ACC112 (cell line): ENCODE measurements around the gene ATXN1.

Source experiments
- H2AFZ ChIP-seq: fragments of 200-600 bp; sonication (generic); one replicate; pipeline ENCODE4 v1.6.0; 2017; ENCODE audit warnings: antibody characterized with exemption, low read length; ENCODE audit not compliant: unreplicated experiment
- H3K27ac ChIP-seq: fragments of 200-600 bp; sonication (generic); 2 replicates; pipeline ENCODE4 v1.5.1; 2014; ENCODE audit warnings: low read depth, mild to moderate bottlenecking, antibody characterized with exemption, low read length, moderate library complexity
- H3K27me3 ChIP-seq: fragments of 200-600 bp; sonication (generic); 2 replicates; pipeline ENCODE4 v1.6.1; 2014; ENCODE audit warnings: mild to moderate bottlenecking, antibody characterized with exemption, low read length, moderate library complexity, mixed read lengths; ENCODE audit not compliant: insufficient read depth
- H3K36me3 ChIP-seq: fragments of 200-600 bp; sonication (generic); 2 replicates; pipeline ENCODE4 v1.6.1; 2016; ENCODE audit warnings: mild to moderate bottlenecking, antibody characterized with exemption, low read length, moderate library complexity, mixed read lengths; ENCODE audit not compliant: insufficient read depth
- H3K4me1 ChIP-seq: fragments of 200-600 bp; sonication (generic); one replicate; pipeline ENCODE4 v1.6.1; 2016; ENCODE audit warnings: low read length, mixed read lengths; ENCODE audit not compliant: insufficient read depth, unreplicated experiment, control insufficient read depth
- H3K4me3 ChIP-seq: fragments of 200-600 bp; sonication (generic); 2 replicates; pipeline ENCODE4 v1.5.1; 2014; ENCODE audit warnings: mild to moderate bottlenecking, low read depth, low read length
- H3K79me2 ChIP-seq: fragments of 200-600 bp; sonication (generic); one replicate; pipeline ENCODE4 v1.6.0; 2016; ENCODE audit warnings: low read length; ENCODE audit not compliant: control insufficient read depth, unreplicated experiment, insufficient read depth

ATXN1 gene

DNA sequence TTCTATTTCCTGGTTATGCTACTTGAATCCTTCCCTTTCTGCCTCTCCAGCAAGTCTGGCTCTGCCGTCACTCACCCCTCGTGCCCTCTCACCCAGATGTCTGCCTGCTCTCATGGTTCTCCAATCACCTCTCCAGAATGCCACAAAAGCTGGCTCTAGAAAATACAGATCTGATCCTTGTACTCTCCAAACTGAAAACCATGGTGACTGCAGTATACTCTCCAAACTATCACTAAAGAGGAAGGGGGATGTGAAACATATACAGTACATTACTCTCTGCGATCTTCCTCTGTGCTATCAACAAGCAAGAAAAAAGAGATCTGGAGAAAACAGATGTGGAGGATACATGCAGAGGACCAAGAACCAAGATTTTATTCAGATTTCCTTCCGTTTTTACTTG lies 91.1 kb downstream of the ATXN1 start:
- H3K27ac ChIP-seq, result peak overlapping the region; percentile 65
- peaks cover 30% of the 10 kb centered on the region for H3K79me2 ChIP-seq
- H3K4me3 ChIP-seq, result 0 out of 2 replicates have a peak overlapping the region, but pooled peaks have one; percentile 11
- H3K36me3 ChIP-seq, result no peaks in the 10 kb centered on the region
- peaks cover 55% of the 10 kb centered on the region for H3K4me1 ChIP-seq
- H3K27me3 ChIP-seq, result no peaks in the 10 kb centered on the region
- H2AFZ ChIP-seq, result no peak overlapping the region

DNA sequence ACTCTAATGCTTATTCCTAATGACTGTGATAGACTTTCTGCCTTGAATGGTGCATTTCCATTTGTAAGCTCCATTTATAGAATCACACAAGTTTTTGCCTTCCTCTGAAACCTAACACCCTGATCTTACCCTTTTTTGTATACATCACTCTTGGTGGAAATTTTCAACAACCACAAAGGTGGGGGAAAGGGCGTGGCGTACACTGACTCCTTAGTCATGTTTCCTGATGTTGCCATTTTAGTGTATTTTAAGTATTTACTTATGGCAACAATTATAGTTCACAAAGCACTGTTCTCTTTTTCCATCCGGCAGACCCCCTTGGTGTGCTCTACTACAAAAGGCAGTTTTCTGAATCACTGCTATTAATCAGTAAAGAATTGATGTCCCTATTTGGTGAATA lies 92.0 kb downstream of the ATXN1 start:
- Histone ChIP-seq H3K36me3 (no peaks in the 10 kb centered on the region), H3K4me3 (no peak overlapping the region), H3K4me1 (peaks cover 46% of the 10 kb centered on the region), H3K79me2 (peaks cover 30% of the 10 kb centered on the region), H3K27me3 (no peaks in the 10 kb centered on the region), H3K27ac (peak overlapping the region; percentile 65), H2AFZ (no peak overlapping the region)

DNA sequence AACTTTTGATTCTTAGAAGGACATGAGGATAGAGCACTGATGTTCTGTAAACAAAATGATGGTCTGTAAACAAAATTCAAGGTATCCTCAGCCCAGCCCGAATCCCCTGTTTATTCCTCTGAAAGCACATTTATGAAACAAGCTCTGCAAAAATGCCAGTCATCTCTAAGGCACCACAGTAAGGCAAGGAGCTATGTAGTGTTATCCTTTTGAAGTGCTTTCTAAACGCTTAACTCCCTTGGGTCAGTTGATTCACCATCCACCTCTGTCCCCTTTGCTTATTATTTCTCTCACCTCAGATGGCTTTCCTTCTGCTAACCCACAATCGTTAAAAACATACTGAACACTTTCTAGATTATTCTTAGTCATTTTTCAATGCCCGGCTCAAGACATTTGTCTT lies 93.8 kb downstream of the ATXN1 start:
- no peaks in the 10 kb centered on the region for H3K36me3 ChIP-seq
- H3K4me1 ChIP-seq, result peaks cover 46% of the 10 kb centered on the region
- H3K79me2 ChIP-seq, result peaks cover 21% of the 10 kb centered on the region
- H3K27me3 ChIP-seq, result no peaks in the 10 kb centered on the region
- H2AFZ ChIP-seq, result no peak overlapping the region
- no peak overlapping the region for H3K4me3 ChIP-seq
- no peak overlapping the region for H3K27ac ChIP-seq

DNA sequence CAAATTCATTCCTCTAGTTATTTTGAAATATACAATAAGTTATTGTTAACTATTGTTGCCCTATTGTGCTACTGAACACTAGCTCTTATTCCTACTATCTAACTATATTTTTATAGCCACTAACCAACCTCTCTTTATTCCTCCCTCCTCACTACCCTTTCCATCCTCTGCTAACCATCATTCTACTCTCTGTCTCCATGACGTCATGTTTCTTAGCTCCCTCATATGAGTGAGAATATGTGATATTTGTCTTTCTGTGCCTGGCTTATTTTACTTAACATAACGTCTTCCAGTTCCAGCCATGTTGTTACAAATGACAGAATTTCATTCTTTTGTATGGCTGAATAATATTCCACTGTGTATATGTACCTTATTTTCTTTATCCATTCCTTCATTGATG lies 95.3 kb downstream of the ATXN1 start:
- peaks cover 12% of the 10 kb centered on the region for H3K79me2 ChIP-seq

DNA sequence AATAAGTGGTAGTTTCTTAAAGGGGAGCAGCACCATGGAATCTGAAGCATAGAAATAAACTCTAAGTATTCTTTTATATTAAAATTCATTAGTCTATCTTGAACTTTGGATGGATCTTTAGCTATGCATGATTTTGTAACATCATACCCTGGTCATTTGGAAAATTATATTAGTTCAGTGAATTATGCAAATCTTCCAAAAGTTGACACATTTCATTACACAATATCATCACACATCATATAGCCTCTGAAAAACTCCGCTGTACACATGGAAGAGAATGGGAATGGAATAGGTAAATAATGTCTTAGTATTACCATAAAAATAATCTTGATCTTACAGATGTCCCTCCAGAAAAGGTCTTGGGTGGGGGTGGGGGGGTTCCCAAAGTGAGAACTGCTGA lies 96.1 kb downstream of the ATXN1 start:
- Histone ChIP-seq H3K27me3 (no peaks in the 10 kb centered on the region), H3K27ac (no peak overlapping the region), H2AFZ (no peak overlapping the region), H3K4me3 (no peak overlapping the region), H3K79me2 (peaks cover 5% of the 10 kb centered on the region), H3K4me1 (peaks cover 26% of the 10 kb centered on the region), H3K36me3 (no peaks in the 10 kb centered on the region)

More for the DNA sequence above, 95.3 kb downstream of the ATXN1 start:
- H3K27me3 ChIP-seq, result no peaks in the 10 kb centered on the region
- H3K27ac ChIP-seq, result no peak overlapping the region
- no peaks in the 10 kb centered on the region for H3K36me3 ChIP-seq
- peaks cover 31% of the 10 kb centered on the region for H3K4me1 ChIP-seq
- H2AFZ ChIP-seq, result no peak overlapping the region
- no peak overlapping the region for H3K4me3 ChIP-seq

DNA sequence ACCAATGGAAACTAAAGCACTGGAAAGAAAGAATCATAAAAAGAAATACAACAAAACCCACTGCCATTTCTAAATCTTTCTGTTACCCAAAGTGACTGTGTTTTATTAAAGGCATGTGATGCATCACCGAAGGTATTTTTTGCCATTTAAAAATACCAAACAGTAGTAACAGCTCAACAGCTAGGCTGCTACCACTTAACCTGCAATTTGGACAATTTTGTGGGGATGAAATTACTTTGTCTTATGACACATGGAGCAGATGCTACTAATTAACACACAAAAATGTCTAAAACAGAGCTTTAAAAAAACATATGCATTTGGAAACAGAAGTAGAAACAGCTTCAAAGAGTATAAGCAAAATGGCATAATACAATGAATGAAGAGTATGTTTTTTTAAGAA lies 97.4 kb downstream of the ATXN1 start:
- Histone ChIP-seq H3K27ac (no peak overlapping the region), H3K4me3 (no peak overlapping the region), H3K27me3 (no peaks in the 10 kb centered on the region), H2AFZ (no peak overlapping the region), H3K79me2 (no peaks in the 10 kb centered on the region), H3K4me1 (peaks cover 22% of the 10 kb centered on the region), H3K36me3 (no peaks in the 10 kb centered on the region)

DNA sequence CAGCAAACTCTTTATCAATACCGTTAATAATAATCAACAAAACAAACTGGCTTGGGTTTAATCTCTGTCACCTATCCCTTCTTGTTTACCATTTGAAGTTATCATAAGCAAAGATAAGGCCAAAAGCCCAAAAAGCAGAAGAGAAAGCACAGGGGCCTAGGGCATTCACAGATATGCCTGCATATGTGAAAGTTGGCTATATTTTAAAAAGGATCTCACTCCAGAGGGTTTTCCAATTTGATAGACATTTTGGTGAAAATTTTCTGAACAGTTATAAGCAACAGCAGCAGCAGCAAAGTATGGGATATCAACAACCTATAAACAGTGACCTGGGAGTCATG lies 101.1 kb downstream of the ATXN1 start:
- Histone ChIP-seq H2AFZ (no peak overlapping the region), H3K27me3 (no peaks in the 10 kb centered on the region), H3K27ac (no peak overlapping the region), H3K4me3 (no peak overlapping the region), H3K4me1 (peaks cover 11% of the 10 kb centered on the region), H3K79me2 (no peaks in the 10 kb centered on the region), H3K36me3 (peaks cover 3% of the 10 kb centered on the region; the same call in 1 of the 2 replicates)

DNA sequence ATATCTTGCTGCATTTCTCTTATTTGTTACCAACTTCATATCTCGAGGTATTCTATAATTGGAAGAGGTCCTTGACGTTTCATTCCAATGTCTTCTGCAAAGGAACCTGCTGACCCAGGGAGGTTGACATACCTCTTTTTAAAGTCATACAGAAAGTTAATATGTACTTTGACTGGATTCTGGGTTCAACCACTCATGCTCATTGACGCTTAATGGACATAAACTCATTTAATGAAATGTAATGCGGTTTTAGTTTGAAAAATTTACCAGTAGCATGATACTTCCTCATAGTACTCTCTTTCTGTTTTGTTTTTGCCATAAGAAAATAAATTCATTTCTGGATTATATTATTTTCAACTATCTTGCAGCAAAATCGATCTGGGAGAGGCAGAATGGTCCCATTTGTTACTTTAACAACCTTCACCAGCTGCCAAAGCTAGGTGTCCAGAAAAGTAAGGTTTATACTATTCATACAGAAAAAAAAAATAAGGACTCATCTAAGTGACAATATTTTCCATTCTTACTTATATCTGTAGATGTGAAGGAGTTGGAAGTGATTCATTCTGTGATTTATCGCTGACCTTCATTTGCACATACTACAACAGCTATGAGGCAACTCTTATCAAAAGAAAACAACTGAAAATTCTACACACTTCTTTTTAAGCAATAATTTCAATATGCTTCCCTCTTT lies 101.6 kb downstream of the ATXN1 start:
- H3K79me2 ChIP-seq, result no peaks in the 10 kb centered on the region
- no peak overlapping the region for H3K27ac ChIP-seq
- H3K36me3 ChIP-seq, result peaks cover 3% of the 10 kb centered on the region; the same call in 1 of the 2 replicates
- no peak overlapping the region for H3K4me3 ChIP-seq
- no peaks in the 10 kb centered on the region for H3K27me3 ChIP-seq
- peaks cover 11% of the 10 kb centered on the region for H3K4me1 ChIP-seq
- H2AFZ ChIP-seq, result no peak overlapping the region

DNA sequence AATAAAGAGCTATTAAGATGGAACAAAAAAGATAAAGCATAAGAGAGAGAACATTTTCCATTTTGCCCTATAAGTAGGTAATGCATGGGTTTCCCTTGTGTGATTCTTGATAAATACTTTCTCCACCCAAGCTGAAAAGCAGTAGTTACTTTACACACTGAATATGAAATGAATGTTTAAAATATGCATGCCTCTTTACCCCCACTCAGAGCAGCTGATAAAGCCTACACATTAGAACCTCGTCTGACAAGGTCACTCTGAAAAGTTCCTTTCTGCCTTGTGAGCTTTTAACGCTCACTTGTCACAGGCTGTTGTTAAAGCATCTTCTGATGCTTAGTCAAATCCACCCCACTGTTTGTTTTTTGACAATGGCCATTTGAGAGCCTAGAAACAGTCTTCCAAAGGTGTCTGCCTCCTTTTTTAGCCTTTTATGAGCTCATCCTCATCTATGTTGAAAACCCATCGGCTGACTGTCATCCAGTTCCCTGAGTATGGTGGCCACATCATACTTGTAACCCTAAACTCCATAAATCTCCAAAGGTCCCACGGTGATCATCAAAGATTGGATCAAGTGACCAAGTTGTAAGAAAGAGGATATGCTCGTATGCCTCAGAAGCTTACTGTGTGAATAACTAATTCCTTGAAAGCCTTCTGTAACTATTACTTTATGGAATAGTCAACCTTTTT lies 102.8 kb downstream of the ATXN1 start:
- H3K36me3 ChIP-seq, result peaks cover 3% of the 10 kb centered on the region; the same call in 1 of the 2 replicates
- no peak overlapping the region for H2AFZ ChIP-seq
- no peak overlapping the region for H3K4me3 ChIP-seq
- no peaks in the 10 kb centered on the region for H3K27me3 ChIP-seq
- H3K27ac ChIP-seq, result no peak overlapping the region
- no peaks in the 10 kb centered on the region for H3K79me2 ChIP-seq
- peaks cover 11% of the 10 kb centered on the region for H3K4me1 ChIP-seq

DNA sequence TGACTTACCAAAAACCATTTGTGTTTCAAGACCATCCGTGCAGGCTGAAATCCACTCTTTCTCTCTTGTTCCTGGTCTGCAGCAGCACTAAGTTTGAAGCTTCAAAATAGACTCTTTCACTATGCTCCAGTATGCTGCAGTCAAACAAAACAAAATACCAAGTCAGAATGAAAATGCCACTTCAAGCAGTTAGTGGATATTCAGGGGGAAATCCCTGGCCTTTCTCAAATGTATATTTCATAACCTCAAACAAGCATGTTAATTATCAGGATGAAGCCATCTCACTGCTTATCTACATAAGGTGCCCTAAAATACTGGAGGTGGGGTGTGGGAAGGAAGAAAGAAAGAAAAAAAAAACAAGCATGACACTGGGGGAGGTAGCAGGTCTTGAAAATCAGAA lies 103.5 kb downstream of the ATXN1 start:
- Histone ChIP-seq H3K4me3 (no peak overlapping the region), H3K27ac (no peak overlapping the region), H3K79me2 (no peaks in the 10 kb centered on the region)

DNA sequence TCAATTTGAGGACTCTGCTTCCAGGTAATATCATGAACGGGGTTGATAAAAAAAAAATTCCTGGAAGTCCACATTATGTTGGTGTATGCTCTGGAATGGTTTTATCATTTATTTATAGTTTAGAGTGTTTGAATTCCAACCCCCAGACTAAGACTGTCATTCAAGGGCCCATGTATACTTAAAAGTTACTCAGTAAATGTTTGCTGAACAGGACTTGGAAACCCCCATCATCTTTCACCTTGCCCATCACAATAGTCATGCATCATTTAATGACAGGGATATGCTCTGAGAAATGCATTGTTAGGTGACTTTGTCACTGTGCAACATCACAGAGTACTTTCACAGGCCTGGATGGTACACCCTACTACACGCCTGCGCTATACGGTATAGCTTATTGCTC lies 104.8 kb downstream of the ATXN1 start:
- H3K4me1 ChIP-seq, result peaks cover 11% of the 10 kb centered on the region
- H3K4me3 ChIP-seq, result no peak overlapping the region
- H3K27me3 ChIP-seq, result no peaks in the 10 kb centered on the region
- H3K27ac ChIP-seq, result no peak overlapping the region
- H3K79me2 ChIP-seq, result no peaks in the 10 kb centered on the region
- H2AFZ ChIP-seq, result no peak overlapping the region
- peaks cover 3% of the 10 kb centered on the region; the same call in 1 of the 2 replicates for H3K36me3 ChIP-seq

More for the DNA sequence above, 103.5 kb downstream of the ATXN1 start:
- H3K27me3 ChIP-seq, result no peaks in the 10 kb centered on the region
- H3K36me3 ChIP-seq, result peaks cover 3% of the 10 kb centered on the region; the same call in 1 of the 2 replicates
- peaks cover 11% of the 10 kb centered on the region for H3K4me1 ChIP-seq
- H2AFZ ChIP-seq, result no peak overlapping the region
